GM12801 (cell line): ENCODE data around the gene ARMH4.

ENCODE experiments used
- TF ChIP-seq, protein P1 (sequence below): IDR thresholded peaks from one replicate; pipeline ENCODE4 v1.5.1; 2011; ENCODE audit warnings: control low read depth; ENCODE audit not compliant: insufficient read length; ENCODE audit errors: extremely low read depth

The ARMH4 gene

DNA sequence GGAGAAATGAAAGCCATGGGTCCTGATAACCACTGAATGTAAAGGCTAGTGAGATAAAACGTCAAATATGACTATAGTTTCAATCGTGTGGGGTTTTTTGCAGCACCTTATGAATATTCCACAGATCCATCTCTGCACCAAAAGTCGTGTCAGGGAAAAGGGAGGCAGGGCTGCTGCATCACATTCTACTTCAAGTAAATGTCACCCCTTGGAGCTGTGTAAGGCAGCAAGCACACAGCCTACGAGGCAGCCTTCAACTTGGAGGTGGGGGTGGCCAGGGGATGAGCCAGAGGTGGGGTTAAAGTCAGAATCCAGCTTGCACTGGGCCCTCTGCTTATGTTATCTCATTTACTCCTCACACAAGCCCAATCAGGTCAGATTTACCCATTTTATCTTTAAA is 90.4 kb downstream of the ARMH4 start:
- TF ChIP-seq, protein P1, sequence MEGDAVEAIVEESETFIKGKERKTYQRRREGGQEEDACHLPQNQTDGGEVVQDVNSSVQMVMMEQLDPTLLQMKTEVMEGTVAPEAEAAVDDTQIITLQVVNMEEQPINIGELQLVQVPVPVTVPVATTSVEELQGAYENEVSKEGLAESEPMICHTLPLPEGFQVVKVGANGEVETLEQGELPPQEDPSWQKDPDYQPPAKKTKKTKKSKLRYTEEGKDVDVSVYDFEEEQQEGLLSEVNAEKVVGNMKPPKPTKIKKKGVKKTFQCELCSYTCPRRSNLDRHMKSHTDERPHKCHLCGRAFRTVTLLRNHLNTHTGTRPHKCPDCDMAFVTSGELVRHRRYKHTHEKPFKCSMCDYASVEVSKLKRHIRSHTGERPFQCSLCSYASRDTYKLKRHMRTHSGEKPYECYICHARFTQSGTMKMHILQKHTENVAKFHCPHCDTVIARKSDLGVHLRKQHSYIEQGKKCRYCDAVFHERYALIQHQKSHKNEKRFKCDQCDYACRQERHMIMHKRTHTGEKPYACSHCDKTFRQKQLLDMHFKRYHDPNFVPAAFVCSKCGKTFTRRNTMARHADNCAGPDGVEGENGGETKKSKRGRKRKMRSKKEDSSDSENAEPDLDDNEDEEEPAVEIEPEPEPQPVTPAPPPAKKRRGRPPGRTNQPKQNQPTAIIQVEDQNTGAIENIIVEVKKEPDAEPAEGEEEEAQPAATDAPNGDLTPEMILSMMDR, result no peak

DNA sequence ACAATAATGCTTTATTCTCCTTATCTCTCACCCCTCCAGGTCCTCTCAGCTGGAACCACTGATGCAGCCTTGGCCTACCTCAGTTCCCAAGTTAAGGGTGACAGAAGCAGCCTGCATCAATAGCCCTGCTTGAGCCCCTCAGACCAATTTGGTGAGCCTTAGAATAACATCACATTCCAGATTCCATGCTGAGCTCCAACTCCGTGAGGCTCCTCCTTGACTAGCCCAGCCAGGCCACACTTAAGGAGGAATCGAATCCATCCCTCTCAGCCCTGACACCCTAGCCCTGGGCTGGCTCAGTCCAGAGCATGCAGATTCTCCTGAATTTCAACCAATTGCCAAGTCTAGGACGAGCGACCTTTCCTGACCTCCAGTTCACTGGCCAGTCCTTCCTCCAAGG is 91.1 kb downstream of the ARMH4 start:
- TF ChIP-seq, protein P1, result no peak

DNA sequence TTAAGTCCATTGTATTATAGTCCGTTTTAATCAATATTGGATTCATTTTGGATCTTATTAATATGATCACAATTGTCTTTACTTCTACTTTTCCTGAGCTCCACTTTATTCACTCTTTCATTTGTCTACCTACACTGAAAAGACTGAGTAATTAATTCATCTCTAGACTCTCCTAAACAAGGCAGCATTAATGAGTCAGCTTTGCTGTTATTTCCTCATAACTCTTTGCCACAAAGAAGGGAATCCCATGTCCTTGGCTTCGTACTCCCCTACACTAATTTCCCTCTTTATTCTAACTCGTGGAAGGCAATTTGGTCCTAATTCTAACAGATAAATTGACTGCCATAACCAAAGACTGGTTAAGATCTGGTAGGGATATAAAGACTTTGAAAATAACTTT is 91.9 kb downstream of the ARMH4 start:
- TF ChIP-seq, protein P1, result no peak

DNA sequence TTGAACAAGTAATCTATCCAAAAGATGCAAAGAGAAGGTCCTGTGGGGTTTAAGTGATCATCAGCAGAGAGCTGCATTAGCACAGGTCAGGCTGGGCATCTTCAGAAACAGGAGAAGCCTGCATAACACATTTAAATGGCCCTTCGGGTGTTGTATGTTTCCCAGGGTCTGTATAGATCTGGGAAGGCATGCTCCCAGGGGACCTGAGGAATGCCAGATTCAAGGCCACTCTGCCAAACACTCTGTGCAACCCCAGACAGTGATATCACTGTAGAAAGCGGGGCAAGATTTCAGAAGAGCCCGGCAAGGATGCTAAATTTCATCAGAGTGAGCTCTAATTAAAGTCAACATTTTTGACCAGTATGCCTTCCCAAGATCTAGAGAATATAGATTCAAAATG is 92.9 kb downstream of the ARMH4 start:
- TF ChIP-seq, protein P1, result no peak

DNA sequence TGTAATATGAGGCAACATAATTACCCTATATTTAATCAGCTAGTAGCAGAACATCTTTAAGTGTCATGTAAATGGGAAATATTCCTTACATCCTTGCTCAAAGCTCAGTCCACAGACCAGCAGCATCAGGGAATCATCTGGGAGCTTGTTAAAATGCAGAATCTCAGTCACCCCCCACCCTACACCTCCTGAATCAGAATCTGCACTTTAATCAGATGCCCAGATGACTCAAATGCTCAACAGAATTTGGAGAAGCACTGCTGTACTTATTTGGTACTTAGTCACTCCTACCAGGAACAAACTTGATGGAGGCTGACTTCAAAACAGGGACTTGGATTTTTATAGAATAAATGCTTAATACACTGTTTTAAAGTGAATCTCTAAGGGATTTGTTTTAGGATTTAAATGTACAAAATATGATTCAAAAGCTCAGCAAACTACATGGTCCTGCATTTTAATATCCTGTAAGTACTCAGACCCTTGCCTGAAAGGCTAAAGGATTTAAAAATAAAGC is 96.5 kb downstream of the ARMH4 start:
- TF ChIP-seq, protein P1, result no peak

DNA sequence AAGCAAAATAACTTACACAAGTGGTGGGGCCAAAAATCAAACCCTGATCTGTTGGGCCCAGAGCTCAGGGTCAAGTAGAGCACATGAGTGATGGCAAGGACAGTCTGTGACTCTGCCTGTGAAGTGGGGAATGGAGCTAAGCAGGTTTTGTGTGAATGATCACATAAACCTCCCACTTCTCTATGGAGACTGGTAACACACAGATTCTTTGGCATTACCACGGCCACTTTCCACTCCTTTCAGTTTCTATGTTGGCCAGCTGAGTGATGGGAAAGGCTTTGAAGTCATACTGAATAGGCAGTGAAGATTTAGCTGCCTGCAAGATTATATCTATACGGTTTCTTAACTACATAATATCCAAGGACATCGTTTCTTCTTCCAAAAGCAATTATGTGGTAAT is 97.9 kb downstream of the ARMH4 start:
- TF ChIP-seq, protein P1, result no peak

DNA sequence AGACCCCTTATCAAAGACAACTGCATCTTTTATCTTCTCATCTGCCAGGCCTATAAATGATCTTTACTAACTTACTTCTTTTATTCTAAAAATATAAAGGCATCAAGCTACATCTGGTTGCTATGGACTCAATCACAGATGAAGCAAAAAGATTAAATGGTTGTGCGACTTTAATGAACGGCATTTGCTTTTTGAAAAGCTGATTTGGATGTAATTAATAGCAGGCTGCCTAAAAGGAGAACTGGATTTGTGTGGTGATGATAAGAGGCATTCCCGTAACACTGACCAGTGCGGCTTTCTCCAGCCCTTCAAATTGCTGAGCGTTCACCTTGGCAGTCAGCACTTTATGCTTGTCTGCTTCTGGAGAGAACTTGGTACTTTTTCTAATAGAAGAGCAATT is 103.8 kb downstream of the ARMH4 start:
- TF ChIP-seq, protein P1, result no peak

DNA sequence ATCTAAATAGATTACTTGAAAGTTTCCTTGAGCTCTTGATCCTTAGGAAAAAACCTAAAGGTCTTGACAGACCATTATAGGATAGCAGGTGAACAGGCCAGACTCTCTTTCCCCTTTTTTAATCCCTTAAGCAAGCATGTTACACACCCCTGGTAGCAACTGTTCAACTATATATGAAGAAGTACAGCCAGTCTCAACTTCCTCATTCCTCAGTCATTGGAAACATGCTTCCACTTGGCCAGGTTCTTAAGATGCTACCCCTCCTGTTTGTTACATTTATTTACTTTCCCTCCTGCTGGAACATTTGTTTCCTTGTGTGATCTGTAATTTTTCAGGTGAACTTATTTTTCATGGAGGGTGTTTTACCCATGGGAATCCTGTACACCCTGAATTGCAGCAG is 124.1 kb downstream of the ARMH4 start:
- TF ChIP-seq, protein P1, result no peak
